C4-2B (cell line): ENCODE measurements around the gene PTCHD1.

ENCODE experiments used
- ZFX ChIP-seq: fragments of 450-650 bp; IDR thresholded peaks from 2 replicates; pipeline ENCODE4 v1.6.1; 2017
- TF ChIP-seq, protein P1 (sequence below): fragments of 450-650 bp; conservative IDR thresholded peaks from 2 replicates; pipeline ENCODE4 v1.5.1; 2017; ENCODE audit warnings: mild to moderate bottlenecking

DNA sequence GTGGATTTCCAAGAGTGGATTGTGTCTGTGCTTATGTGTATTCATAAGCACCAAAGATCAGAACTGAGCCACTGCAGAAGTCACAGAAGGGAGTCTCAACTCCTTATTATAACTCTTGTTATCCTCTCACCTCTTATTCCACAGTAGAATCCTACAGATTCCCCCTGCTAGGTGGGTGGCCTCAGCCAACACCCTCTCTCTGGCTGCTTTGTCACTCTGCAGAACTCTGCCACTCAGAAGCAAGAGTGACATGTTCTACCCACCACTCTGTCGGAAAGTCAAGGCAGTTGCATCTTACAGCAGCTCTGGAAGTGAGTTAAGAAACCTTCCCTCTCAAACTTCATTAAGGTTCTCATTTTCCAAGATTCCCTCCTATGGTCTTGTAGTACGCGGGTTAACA is 41.9 kb downstream of the PTCHD1 start:
- TF ChIP-seq, protein P1, sequence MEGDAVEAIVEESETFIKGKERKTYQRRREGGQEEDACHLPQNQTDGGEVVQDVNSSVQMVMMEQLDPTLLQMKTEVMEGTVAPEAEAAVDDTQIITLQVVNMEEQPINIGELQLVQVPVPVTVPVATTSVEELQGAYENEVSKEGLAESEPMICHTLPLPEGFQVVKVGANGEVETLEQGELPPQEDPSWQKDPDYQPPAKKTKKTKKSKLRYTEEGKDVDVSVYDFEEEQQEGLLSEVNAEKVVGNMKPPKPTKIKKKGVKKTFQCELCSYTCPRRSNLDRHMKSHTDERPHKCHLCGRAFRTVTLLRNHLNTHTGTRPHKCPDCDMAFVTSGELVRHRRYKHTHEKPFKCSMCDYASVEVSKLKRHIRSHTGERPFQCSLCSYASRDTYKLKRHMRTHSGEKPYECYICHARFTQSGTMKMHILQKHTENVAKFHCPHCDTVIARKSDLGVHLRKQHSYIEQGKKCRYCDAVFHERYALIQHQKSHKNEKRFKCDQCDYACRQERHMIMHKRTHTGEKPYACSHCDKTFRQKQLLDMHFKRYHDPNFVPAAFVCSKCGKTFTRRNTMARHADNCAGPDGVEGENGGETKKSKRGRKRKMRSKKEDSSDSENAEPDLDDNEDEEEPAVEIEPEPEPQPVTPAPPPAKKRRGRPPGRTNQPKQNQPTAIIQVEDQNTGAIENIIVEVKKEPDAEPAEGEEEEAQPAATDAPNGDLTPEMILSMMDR: no peak
- TF ChIP-seq ZFX: no peak
